ENCODE data around the gene ITPRIPL1.
A peak's percentile ranks its signal among the peaks of the same experiment; 100 is the strongest.

Gene ITPRIPL1

GRCh38 chr2:96324721-96325040, 436 bp upstream of the ITPRIPL1 start:
- DNase-seq: peak; percentile 34

- DNase-seq: peak; percentile 6
Measured at GRCh38 chr2:96325884-96326255, 753 bp downstream of the ITPRIPL1 start.

- DNase-seq: no peak
Measured at GRCh38 chr2:96326564-96326963, 1.4 kb downstream of the ITPRIPL1 start.

- no peak for DNase-seq
Measured at GRCh38 chr2:96326990-96327820, 2.1 kb downstream of the ITPRIPL1 start.

- DNase-seq: peak; percentile 35
Measured at GRCh38 chr2:96329456-96329855, 4.3 kb downstream of the ITPRIPL1 start.

- DNase-seq: no peak
Measured at GRCh38 chr2:96329874-96330273, 4.8 kb downstream of the ITPRIPL1 start.

GRCh38 chr2:96330407-96330806, 5.3 kb downstream of the ITPRIPL1 start:
- DNase-seq: no peak

GRCh38 chr2:96333708-96334107, 8.6 kb downstream of the ITPRIPL1 start:
- DNase-seq: no peak

- DNase-seq: no peak
Measured at GRCh38 chr2:96336104-96336775, 11.1 kb downstream of the ITPRIPL1 start.

- DNase-seq: peak; percentile 37
Measured at GRCh38 chr2:96336873-96337272, 11.8 kb downstream of the ITPRIPL1 start.

GRCh38 chr2:96340493-96341414, 15.6 kb downstream of the ITPRIPL1 start:
- DNase-seq: no peak

- no peak for DNase-seq
Measured at GRCh38 chr2:96341641-96342040, 16.5 kb downstream of the ITPRIPL1 start.

GRCh38 chr2:96342085-96342484, 17.0 kb downstream of the ITPRIPL1 start:
- DNase-seq: no peak

GRCh38 chr2:96344011-96344410, 18.9 kb downstream of the ITPRIPL1 start:
- DNase-seq: no peak

GRCh38 chr2:96345438-96345837, 20.3 kb downstream of the ITPRIPL1 start:
- DNase-seq: no peak

- DNase-seq: no peak
Measured at GRCh38 chr2:96345868-96346462, 20.8 kb downstream of the ITPRIPL1 start.

GRCh38 chr2:96347395-96347794, 22.3 kb downstream of the ITPRIPL1 start:
- no peak for DNase-seq

- no peak for DNase-seq
Measured at GRCh38 chr2:96353032-96353561, 28.0 kb downstream of the ITPRIPL1 start.

- no peak for DNase-seq
Measured at GRCh38 chr2:96353606-96354101, 28.5 kb downstream of the ITPRIPL1 start.

- no peak for DNase-seq
Measured at GRCh38 chr2:96354492-96354891, 29.4 kb downstream of the ITPRIPL1 start.

- DNase-seq: no peak
Measured at GRCh38 chr2:96356889-96357288, 31.8 kb downstream of the ITPRIPL1 start.

GRCh38 chr2:96359310-96359709, 34.2 kb downstream of the ITPRIPL1 start:
- DNase-seq: no peak

- DNase-seq: no peak
Measured at GRCh38 chr2:96359866-96360265, 34.7 kb downstream of the ITPRIPL1 start.
